ENCODE measurements around the gene KLHL35.

KLHL35 gene

GRCh38 chr11:75468534-75469340 is 35.7 kb upstream of the KLHL35 start:
- DNase-seq, result no peak

- no peak for DNase-seq
Measured at GRCh38 chr11:75467881-75468280, 34.9 kb upstream of the KLHL35 start.

- no peak for DNase-seq
Measured at GRCh38 chr11:75467311-75467710, 34.3 kb upstream of the KLHL35 start.

- DNase-seq, result no peak
Measured at GRCh38 chr11:75465701-75466531, 32.9 kb upstream of the KLHL35 start.

- DNase-seq, result no peak
Measured at GRCh38 chr11:75463106-75463774, 30.2 kb upstream of the KLHL35 start.

GRCh38 chr11:75462117-75462653 is 29.2 kb upstream of the KLHL35 start:
- DNase-seq, result no peak

- no peak for DNase-seq
Measured at GRCh38 chr11:75461151-75461550, 28.1 kb upstream of the KLHL35 start.

GRCh38 chr11:75456596-75457183 is 23.7 kb upstream of the KLHL35 start:
- no peak for DNase-seq

- DNase-seq, result no peak
Measured at GRCh38 chr11:75454987-75455386, 22.0 kb upstream of the KLHL35 start.

GRCh38 chr11:75453916-75454655 is 21.1 kb upstream of the KLHL35 start:
- no peak for DNase-seq

- DNase-seq, result no peak
Measured at GRCh38 chr11:75450826-75451821, 18.1 kb upstream of the KLHL35 start.

- DNase-seq, result no peak
Measured at GRCh38 chr11:75450236-75450635, 17.2 kb upstream of the KLHL35 start.

- DNase-seq, result no peak
Measured at GRCh38 chr11:75449776-75450175, 16.8 kb upstream of the KLHL35 start.

- DNase-seq, result no peak
Measured at GRCh38 chr11:75449271-75449670, 16.3 kb upstream of the KLHL35 start.

- no peak for DNase-seq
Measured at GRCh38 chr11:75447415-75447814, 14.4 kb upstream of the KLHL35 start.

GRCh38 chr11:75445315-75445953 is 12.4 kb upstream of the KLHL35 start:
- DNase-seq, result no peak

GRCh38 chr11:75443043-75443442 is 10.0 kb upstream of the KLHL35 start:
- DNase-seq, result no peak

GRCh38 chr11:75442161-75442885 is 9.3 kb upstream of the KLHL35 start:
- DNase-seq, result no peak

- DNase-seq, result no peak
Measured at GRCh38 chr11:75441804-75442132, 8.8 kb upstream of the KLHL35 start.
